Endothelial cell of umbilical vein (primary cell): ENCODE data around the gene GALNT9. TPM values are rescaled to one million over a fixed set of nuclear protein-coding genes. Genes with fewer than 3 reads are reported as not detected.

ENCODE experiments used
- BruUV-seq: library from RNA; stranded (reverse); fragments of 400-500 nt; replicated peaks from 2 replicates; lab custom pipeline; 2021; lab: Mats Ljungman, UMichigan
- CTCF ChIA-PET: fragments of 300-600, 350-600 bp; sonication (Branson Sonifier 250); formaldehyde crosslinking; loops from one replicate; lab custom pipeline; 2021; ENCODE audit warnings: antibody characterized with exemption, inconsistent platforms; lab: Charles Lee
- POLR2A ChIA-PET: fragments of 300-600, 350-600 bp; sonication (Branson Sonifier 250); formaldehyde crosslinking; loops from one replicate; lab custom pipeline; 2021; ENCODE audit warnings: antibody characterized with exemption, inconsistent platforms; lab: Charles Lee
- DNase-seq: peaks from one replicate; pipeline ENCODE4 v3.0.0-alpha.2; 2011; ENCODE audit warnings: low read depth, low spot score
- FAIRE-seq: peaks from 2 replicates; lab custom pipeline; 2011; peaks lifted over from hg19 to GRCh38; lab: Jason Lieb, UNC
- H2AFZ ChIP-seq: 2 replicates; pipeline ENCODE4 v1.6.0; 2012; ENCODE audit warnings: low read depth, low read length, control low read depth, inconsistent platforms
- H3K27ac ChIP-seq: 2 replicates; pipeline ENCODE4 v1.5.1; 2011; ENCODE audit warnings: low read depth, mild to moderate bottlenecking, control low read depth, low read length, moderate library complexity; ENCODE audit not compliant: insufficient read depth
- H3K27me3 ChIP-seq, 2 experiments: 2 replicates each; pipeline versions ENCODE4 v1.6.0 to v1.6.1; 2011; ENCODE audit warnings: low read length in 2 of 2, mixed read lengths in 1 of 2; ENCODE audit not compliant: control insufficient read depth in 2 of 2, insufficient read depth in 2 of 2
- H3K36me3 ChIP-seq, 2 experiments: 2 replicates in 1 of 2; 3 replicates in 1 of 2; pipeline ENCODE4 v1.5.1; 2011; ENCODE audit warnings: low read length in 2 of 2, mild to moderate bottlenecking in 1 of 2, moderate library complexity in 1 of 2; ENCODE audit not compliant: control insufficient read depth in 2 of 2, insufficient read depth in 2 of 2; ENCODE audit errors: extremely low read depth in 1 of 2
- H3K4me1 ChIP-seq: 3 replicates; pipeline ENCODE4 v1.5.1; 2011; ENCODE audit warnings: mild to moderate bottlenecking, low read length; ENCODE audit not compliant: control insufficient read depth, insufficient read depth; ENCODE audit errors: extremely low read depth
- H3K4me2 ChIP-seq: 2 replicates; pipeline ENCODE4 v1.6.1; 2011; ENCODE audit warnings: low read length, control low read depth, mixed read lengths; ENCODE audit not compliant: insufficient read depth
- H3K4me3 ChIP-seq, 3 experiments: fragments of 200-600 bp in 1 of 3; sonication (generic), shearing (Covaris generic) in 1 of 3; replicated peaks in 1 of 3; 2 replicates each; pipeline ENCODE4 v1.5.1; 2011 to 2016; ENCODE audit warnings: control low read depth in 3 of 3, low read length in 3 of 3, mild to moderate bottlenecking in 2 of 3, inconsistent platforms in 1 of 3, low read depth in 1 of 3, moderate library complexity in 1 of 3; ENCODE audit not compliant: insufficient read depth in 1 of 3
- H3K79me2 ChIP-seq: 2 replicates; pipeline ENCODE4 v1.6.0; 2012; ENCODE audit warnings: low read length, inconsistent platforms; ENCODE audit not compliant: control insufficient read depth, insufficient read depth
- H3K9ac ChIP-seq: replicated peaks from 2 replicates; pipeline ENCODE3; 2011; ENCODE audit warnings: low read length, control low read depth; ENCODE audit not compliant: insufficient read depth; ENCODE audit errors: extremely low read depth
- H3K9me1 ChIP-seq: replicated peaks from 3 replicates; pipeline ENCODE4 v1.6.0; 2011; ENCODE audit warnings: mild to moderate bottlenecking, low read length; ENCODE audit not compliant: control insufficient read depth, insufficient read depth; ENCODE audit errors: extremely low read depth
- H3K9me3 ChIP-seq: replicated peaks from 2 replicates; pipeline ENCODE4 v1.5.1; 2012; ENCODE audit warnings: low read length, inconsistent platforms; ENCODE audit not compliant: control insufficient read depth, insufficient read depth
- H4K20me1 ChIP-seq: replicated peaks from 2 replicates; pipeline ENCODE3; 2011; ENCODE audit warnings: mild to moderate bottlenecking, low read length; ENCODE audit not compliant: control insufficient read depth, insufficient read depth; ENCODE audit errors: extremely low read depth
- EZH2 ChIP-seq: IDR thresholded peaks from 2 replicates; pipeline ENCODE4 v1.6.1; 2012; ENCODE audit warnings: borderline replicate concordance, low read depth, mild to moderate bottlenecking, moderate library complexity, low read length, inconsistent platforms; ENCODE audit not compliant: severe bottlenecking
- FOS ChIP-seq: IDR thresholded peaks from 2 replicates; pipeline ENCODE4 v1.6.1; 2011; ENCODE audit warnings: mild to moderate bottlenecking, low read length, moderate library complexity, borderline replicate concordance; ENCODE audit not compliant: insufficient read depth
- GATA2 ChIP-seq: IDR thresholded peaks from 2 replicates; pipeline ENCODE4 v1.7.0; 2011; ENCODE audit warnings: low read depth, mild to moderate bottlenecking, moderate library complexity, mixed read lengths, low read length; ENCODE audit not compliant: insufficient read length, insufficient read depth
- JUN ChIP-seq: IDR thresholded peaks from 2 replicates; pipeline ENCODE4 v1.6.1; 2011; ENCODE audit warnings: borderline replicate concordance, low read depth; ENCODE audit not compliant: insufficient read length, insufficient read depth
- MYC ChIP-seq: IDR thresholded peaks from one replicate; pipeline ENCODE4 v1.6.1; 2011; ENCODE audit warnings: mild to moderate bottlenecking, low read depth, low read length
- POLR2A ChIP-seq: IDR thresholded peaks from 2 replicates; pipeline ENCODE4 v1.6.1; 2012; ENCODE audit warnings: low read depth, mild to moderate bottlenecking, control low read depth, low read length
- POLR2AphosphoS5 ChIP-seq: IDR thresholded peaks from 2 replicates; pipeline ENCODE4 v1.6.1; 2012; ENCODE audit warnings: low read depth, mild to moderate bottlenecking, control low read depth, low read length, moderate library complexity; ENCODE audit not compliant: insufficient read depth
- dilution Hi-C: fragments of 300-500 bp; cut with MboI; formaldehyde crosslinking; loops from one replicate; pipeline ENCODE4 v1.15.0; 2019; ENCODE audit warnings: low sequenced_read_pairs; ENCODE audit not compliant: extremely low pct_ligation_motif_present
- intact Hi-C: fragments of 100-400 bp; cut with micrococcal nuclease; formaldehyde crosslinking; loops from one replicate; pipeline ENCODE4 v1.10.0; 2022
- polyA plus RNA-seq, 4 experiments: library from polyadenylated mRNA; depleted of rRNA in 3 of 4; stranded (reverse) in 3 of 4; unstranded in 1 of 4; fragments of >200 nt; gene quantifications; 2 replicates each; pipeline versions ENCODE4 v1.2.1 to v1.2.3, GENCODE V29; 2011 to 2012; ENCODE audit warnings: missing spikeins in 1 of 4
- total RNA-seq: library from RNA; stranded (reverse); gene quantifications from 2 replicates; pipeline ENCODE4 v1.2.3, GENCODE V29; 2021
- TF ChIP-seq, protein P1 (sequence below): IDR thresholded peaks from 2 replicates; pipeline ENCODE4 v1.6.1; 2011; ENCODE audit not compliant: insufficient read depth, insufficient read length
- TF ChIP-seq, protein P2 (sequence below), 2 donors: IDR thresholded peaks; 1 replicate in 1 of 2; 2 replicates in 1 of 2; pipeline ENCODE4 v1.5.1; 2011; ENCODE audit warnings: low read length in 2 of 2, mild to moderate bottlenecking in 2 of 2, moderate library complexity in 2 of 2, control low read depth in 1 of 2, inconsistent platforms in 1 of 2, low read depth in 1 of 2; ENCODE audit not compliant: insufficient read depth in 1 of 2; ENCODE audit errors: extremely low read depth in 1 of 2

Gene GALNT9
- total and polyA plus RNA-seq, 2 donors (not counting 3 experiments of a cell fraction or from before 2014, with no cell fraction given): 0.14 to 0.73 TPM

DNA sequence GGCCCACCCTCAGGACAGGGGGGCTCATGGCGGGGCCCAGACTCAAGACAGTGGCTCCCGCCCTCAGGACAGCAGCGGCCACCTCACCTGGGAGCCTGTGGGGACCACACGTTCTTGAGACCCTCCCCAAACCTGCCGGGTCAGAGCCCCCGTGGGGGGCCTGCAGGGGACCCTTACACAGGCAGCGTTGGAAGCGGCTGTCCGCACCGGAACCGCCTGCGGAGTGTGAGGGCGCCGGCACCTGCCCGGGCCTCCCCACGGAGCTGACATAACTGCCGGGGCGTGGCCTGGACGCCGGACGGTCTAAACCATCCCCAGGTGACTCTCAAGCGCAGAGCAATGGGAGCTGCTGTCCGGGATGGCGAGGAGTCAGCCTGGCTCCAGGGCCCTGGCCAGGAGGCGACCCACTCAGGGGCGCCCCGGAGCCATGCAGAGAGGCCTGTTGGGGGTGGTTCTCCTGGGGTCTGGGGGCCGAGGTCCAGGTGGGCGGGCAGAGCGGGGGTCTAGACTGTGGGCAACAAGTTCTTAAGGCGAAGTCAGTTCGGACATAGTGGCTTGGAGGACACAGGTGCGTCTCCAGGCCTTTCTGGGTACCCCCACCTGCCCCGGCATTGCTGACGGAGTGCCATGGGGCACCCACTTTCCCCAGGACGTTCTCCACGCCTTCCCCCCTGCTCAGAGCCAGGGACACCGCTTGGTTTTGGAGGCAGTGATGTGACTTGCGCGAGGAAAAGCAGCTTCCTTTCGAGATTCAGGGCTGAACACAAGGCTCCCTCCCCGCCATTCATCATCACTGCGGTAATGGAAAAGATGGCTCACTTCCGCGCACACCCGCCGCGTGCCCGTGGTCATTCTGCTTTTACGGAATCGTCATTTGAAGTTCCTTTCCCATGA lies 23.2 kb downstream of the GALNT9 start:
- Histone ChIP-seq H3K4me2 (no peak overlapping the region), H3K9me3 (no peaks in the 10 kb centered on the region), H3K27me3 (no peaks in the 10 kb centered on the region), H2AFZ (no peak overlapping the region), H4K20me1 (no peaks in the 10 kb centered on the region), H3K36me3 (no peaks in the 10 kb centered on the region), H3K9ac (no peak overlapping the region), H3K4me1 (no peaks in the 10 kb centered on the region), H3K9me1 (no peaks in the 10 kb centered on the region), H3K4me3 (no peak overlapping the region), H3K27ac (no peak overlapping the region), H3K79me2 (no peaks in the 10 kb centered on the region)
- TF ChIP-seq JUN (no peak), EZH2 (no peak), POLR2AphosphoS5 (no peak), POLR2A (no peak), MYC (no peak), GATA2 (no peak), FOS (no peak)
- TF ChIP-seq, protein P1, sequence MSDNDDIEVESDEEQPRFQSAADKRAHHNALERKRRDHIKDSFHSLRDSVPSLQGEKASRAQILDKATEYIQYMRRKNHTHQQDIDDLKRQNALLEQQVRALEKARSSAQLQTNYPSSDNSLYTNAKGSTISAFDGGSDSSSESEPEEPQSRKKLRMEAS: no peak
- TF ChIP-seq, protein P2, sequence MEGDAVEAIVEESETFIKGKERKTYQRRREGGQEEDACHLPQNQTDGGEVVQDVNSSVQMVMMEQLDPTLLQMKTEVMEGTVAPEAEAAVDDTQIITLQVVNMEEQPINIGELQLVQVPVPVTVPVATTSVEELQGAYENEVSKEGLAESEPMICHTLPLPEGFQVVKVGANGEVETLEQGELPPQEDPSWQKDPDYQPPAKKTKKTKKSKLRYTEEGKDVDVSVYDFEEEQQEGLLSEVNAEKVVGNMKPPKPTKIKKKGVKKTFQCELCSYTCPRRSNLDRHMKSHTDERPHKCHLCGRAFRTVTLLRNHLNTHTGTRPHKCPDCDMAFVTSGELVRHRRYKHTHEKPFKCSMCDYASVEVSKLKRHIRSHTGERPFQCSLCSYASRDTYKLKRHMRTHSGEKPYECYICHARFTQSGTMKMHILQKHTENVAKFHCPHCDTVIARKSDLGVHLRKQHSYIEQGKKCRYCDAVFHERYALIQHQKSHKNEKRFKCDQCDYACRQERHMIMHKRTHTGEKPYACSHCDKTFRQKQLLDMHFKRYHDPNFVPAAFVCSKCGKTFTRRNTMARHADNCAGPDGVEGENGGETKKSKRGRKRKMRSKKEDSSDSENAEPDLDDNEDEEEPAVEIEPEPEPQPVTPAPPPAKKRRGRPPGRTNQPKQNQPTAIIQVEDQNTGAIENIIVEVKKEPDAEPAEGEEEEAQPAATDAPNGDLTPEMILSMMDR (IDR thresholded peaks at IDR 0.05; ENCODE audit: extremely low read depth in 1 of 2, insufficient read depth in 1 of 2, low read depth in 1 of 2, low read length in 2 of 2): no peak
- POLR2A ChIA-PET: no interaction called here
- FAIRE-seq (no peak), DNase-seq (no peak)
- CTCF ChIA-PET: no interaction called here
- no TSS peak for BruUV-seq
- dilution Hi-C loops: no loop called here
- intact Hi-C loops: no loop called here
